Upper lobe of left lung (tissue), 6 donors: ENCODE measurements around the gene MORN1. TPM values are rescaled to one million over a fixed set of nuclear protein-coding genes. Genes with fewer than 3 reads are reported as not detected.

Experiments
- ATAC-seq, 2 donors: fragments of 200-7000 bp; cut with Tn5 transposase; one replicate each; pipeline ENCODE4 v1.9.1; 2022; ENCODE audit warnings: mild to moderate bottlenecking in 2 of 2, moderate library complexity in 2 of 2; ENCODE audit not compliant: low FRiP score in 2 of 2
- DNase-seq, 2 donors: peaks; one replicate each; pipeline ENCODE4 v3.0.0-alpha.2; 2019 to 2020
- H3K27ac ChIP-seq, 4 donors: fragments of 200-600 bp; sonication (generic); one replicate each; pipeline ENCODE4 v1.5.1; 2016 to 2019
- H3K27me3 ChIP-seq, 4 donors: fragments of 200-600 bp; sonication (generic); one replicate each; pipeline ENCODE4 v1.5.1; 2017 to 2019
- H3K36me3 ChIP-seq, 4 donors: fragments of 200-600 bp; sonication (generic); one replicate each; pipeline ENCODE4 v1.5.1; 2016 to 2019
- H3K4me1 ChIP-seq, 4 donors: fragments of 200-600 bp; sonication (generic); one replicate each; pipeline ENCODE4 v1.5.1; 2018 to 2019
- H3K4me3 ChIP-seq, 4 donors: fragments of 200-600 bp; sonication (generic); one replicate each; pipeline ENCODE4 v1.5.1; 2017 to 2019; ENCODE audit warnings: mild to moderate bottlenecking in 2 of 4, moderate library complexity in 1 of 4
- H3K9me3 ChIP-seq, 4 donors: fragments of 200-600 bp; sonication (generic); one replicate each; pipeline ENCODE4 v1.5.1; 2018 to 2019
- CTCF ChIP-seq, 6 experiments: fragments of 450-650 bp in 4 of 6; fragments of 200-600 bp in 2 of 6; sonication (generic) in 2 of 6; IDR thresholded peaks; one replicate each; pipeline ENCODE4 v1.5.1; 2016 to 2019; ENCODE audit warnings: antibody characterized with exemption in 6 of 6
- EP300 ChIP-seq, 4 donors: sonication (generic); formaldehyde crosslinking; IDR thresholded peaks; one replicate each; pipeline ENCODE4 v1.5.1; 2017; ENCODE audit warnings: antibody characterized with exemption in 4 of 4, control low read depth in 2 of 4
- POLR2A ChIP-seq, 4 donors: fragments of 450-650 bp; IDR thresholded peaks; one replicate each; pipeline ENCODE4 v1.5.1; 2016 to 2017; ENCODE audit warnings: antibody characterized with exemption in 4 of 4, mild to moderate bottlenecking in 2 of 4
- POLR2AphosphoS5 ChIP-seq, 2 donors: sonication (generic); formaldehyde crosslinking; IDR thresholded peaks; one replicate each; pipeline ENCODE4 v1.5.1; 2017; ENCODE audit warnings: antibody characterized with exemption in 2 of 2
- WGBS, 2 donors: methylation state at CpG; one replicate each; pipeline ENCODE4 v1.1.5; 2017 to 2018; 5-methylcytosine and 5-hydroxymethylcytosine counted together
- total RNA-seq, 6 donors: library from RNA; depleted of rRNA in 4 of 6; stranded (reverse); fragments of >200 nt in 4 of 6; gene quantifications; one replicate each; pipeline versions ENCODE4 v1.1.0 to v1.2.1, GENCODE V29; 2016 to 2021
- donor health status: DM: no; HTN: no; CAD: no; lungs with moderate emphysema.
- donor health status: DM: no; HTN: yes; CAD: no; lungs with severe emphysema.

Gene MORN1
- total RNA-seq, 6 donors from 2014 or later, result 8.5 to 23.4 (median 14.6) TPM

DNA sequence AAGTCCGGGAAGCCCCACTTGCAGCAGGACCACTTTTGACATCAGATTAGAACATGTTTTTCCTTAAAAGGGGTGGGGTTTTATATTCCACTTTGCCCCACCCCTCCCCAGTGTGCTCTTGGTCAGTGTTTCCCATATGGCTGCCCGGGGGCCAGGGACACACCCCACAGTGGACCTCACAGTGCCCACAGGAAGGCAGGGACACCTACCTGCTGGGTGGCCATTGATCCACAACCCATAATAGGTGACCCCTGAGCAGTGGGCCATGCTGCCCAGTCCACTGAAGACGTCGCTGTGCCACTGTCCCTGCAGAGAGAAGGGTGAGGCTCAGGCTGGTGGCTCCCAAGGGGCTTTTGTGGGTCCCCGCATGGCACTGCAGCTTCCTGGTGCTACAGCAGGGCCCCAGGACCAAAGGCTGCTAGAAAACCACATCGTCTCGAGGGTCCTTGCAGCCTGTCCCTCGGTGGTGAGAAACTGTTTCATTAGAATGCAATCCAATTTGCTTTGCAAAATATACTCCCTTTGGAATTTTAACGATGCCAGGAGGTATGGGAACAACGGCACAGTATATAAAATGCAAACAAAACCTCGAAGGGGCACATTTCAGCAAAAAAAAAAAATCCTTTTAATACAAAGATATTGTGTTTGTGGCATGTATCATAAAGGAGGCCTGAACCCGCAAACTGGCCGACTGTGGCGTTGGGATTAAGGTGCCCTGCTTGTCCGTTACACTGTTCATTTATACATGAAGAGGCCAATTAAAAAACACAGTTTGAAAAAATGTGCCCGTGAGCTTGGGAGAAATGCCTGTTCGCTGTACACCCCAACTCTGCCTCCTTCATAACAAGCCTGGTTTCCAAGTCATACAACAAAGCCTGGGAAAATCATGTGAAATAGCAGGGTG is 16.9 kb downstream of the MORN1 start:
- TF ChIP-seq POLR2AphosphoS5 (IDR thresholded peaks at IDR 0.05) (no peak), EP300 (IDR thresholded peaks at IDR 0.05) (no peak), CTCF (IDR thresholded peaks at IDR 0.05) (no peak), POLR2A (IDR thresholded peaks at IDR 0.05) (no peak)
- Histone ChIP-seq H3K36me3 (peaks cover 0 to 4% (median 0%) of the 10 kb centered on the region in 4 donors), H3K27me3 (no peaks in the 10 kb centered on the region), H3K4me3 (no peak overlapping the region), H3K4me1 (no peaks in the 10 kb centered on the region), H3K9me3 (no peaks in the 10 kb centered on the region), H3K27ac (no peak overlapping the region)
- WGBS, 2 donors, result 84 to 87% methylated on average over 16 to 17 of the region's 17 CpGs
- DNase-seq, result no peak
- ATAC-seq, result no peak

- ATAC-seq, result peak in 1 of 2 donors; percentile 2
- Histone ChIP-seq H3K27ac (no peak overlapping the region), H3K4me3 (no peak overlapping the region), H3K4me1 (no peaks in the 10 kb centered on the region), H3K9me3 (no peaks in the 10 kb centered on the region), H3K36me3 (peaks cover 0 to 4% (median 0%) of the 10 kb centered on the region in 4 donors), H3K27me3 (no peaks in the 10 kb centered on the region)
- WGBS, 2 donors, result 87 to 90% methylated on average over 3 to 20 of the region's 20 CpGs
- peak in 1 of 2 donors; percentile 77 for DNase-seq
- TF ChIP-seq EP300 (IDR thresholded peaks at IDR 0.05) (no peak), POLR2A (IDR thresholded peaks at IDR 0.05) (no peak), POLR2AphosphoS5 (IDR thresholded peaks at IDR 0.05) (no peak)
These were observed 17.7 kb downstream of the MORN1 start for GRCh38 chr1:2373551-2374251.

DNA sequence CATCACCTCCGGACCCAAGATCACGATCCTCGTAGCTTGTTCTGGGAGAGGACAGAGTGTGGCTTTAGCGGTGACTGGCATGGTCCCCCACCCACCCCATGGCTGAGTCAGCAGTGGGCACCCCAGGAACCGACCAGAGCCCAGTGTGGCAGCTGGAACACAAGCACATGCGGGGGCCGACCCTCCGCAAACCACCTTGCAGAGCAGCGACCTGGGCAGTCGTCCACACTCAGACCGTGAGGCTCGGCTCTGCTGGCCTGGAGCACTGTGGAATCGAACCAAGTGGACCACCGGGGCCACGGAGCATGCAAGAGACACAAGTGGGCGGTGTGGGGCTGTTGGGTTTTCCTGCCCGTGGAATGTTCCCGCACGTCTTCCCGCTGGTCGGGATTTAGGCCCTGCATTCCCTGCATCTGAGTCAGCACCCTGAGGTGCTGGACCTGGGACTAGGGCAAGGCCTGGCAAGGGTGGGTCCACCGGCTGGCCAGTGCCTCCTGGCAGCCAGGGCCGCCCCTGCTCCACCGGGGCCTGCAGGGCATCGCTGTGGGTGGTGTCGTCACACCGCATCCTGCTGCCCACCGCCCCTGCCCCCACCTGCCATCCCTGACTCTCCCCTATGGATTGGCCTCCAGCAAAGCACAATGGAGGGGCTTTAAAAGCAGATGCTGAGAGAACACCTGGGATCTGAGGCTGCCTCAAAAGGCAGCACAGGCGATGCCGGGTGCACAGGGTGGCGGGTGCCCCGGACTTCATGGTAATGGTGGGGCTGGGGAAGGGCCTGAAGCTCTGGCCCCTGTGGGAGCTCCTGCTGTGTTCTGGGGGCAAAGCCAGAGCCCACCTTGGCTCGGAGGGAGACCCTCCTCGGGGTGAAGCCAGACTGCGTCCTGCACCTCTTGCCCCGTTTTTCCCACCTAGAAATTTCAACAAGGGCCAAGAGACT is 18.5 kb downstream of the MORN1 start:
- H3K4me1 ChIP-seq, result no peaks in the 10 kb centered on the region
- TF ChIP-seq CTCF (IDR thresholded peaks at IDR 0.05), result no peak
- no peak for TF ChIP-seq POLR2A (IDR thresholded peaks at IDR 0.05)
- no peak for TF ChIP-seq POLR2AphosphoS5 (IDR thresholded peaks at IDR 0.05)
- no peak for TF ChIP-seq EP300 (IDR thresholded peaks at IDR 0.05)
- ATAC-seq (peak in 1 of 2 donors; percentile 9), DNase-seq (peak in 1 of 2 donors; percentile 71)
- no peaks in the 10 kb centered on the region for H3K27me3 ChIP-seq
- H3K36me3 ChIP-seq, result peaks cover 0 to 4% (median 0%) of the 10 kb centered on the region in 4 donors
- no peak overlapping the region for H3K27ac ChIP-seq
- no peak overlapping the region for H3K4me3 ChIP-seq
- no peaks in the 10 kb centered on the region for H3K9me3 ChIP-seq
- 92 to 96% methylated on average over 34 to 35 of the region's 36 CpGs for WGBS, 2 donors

DNA sequence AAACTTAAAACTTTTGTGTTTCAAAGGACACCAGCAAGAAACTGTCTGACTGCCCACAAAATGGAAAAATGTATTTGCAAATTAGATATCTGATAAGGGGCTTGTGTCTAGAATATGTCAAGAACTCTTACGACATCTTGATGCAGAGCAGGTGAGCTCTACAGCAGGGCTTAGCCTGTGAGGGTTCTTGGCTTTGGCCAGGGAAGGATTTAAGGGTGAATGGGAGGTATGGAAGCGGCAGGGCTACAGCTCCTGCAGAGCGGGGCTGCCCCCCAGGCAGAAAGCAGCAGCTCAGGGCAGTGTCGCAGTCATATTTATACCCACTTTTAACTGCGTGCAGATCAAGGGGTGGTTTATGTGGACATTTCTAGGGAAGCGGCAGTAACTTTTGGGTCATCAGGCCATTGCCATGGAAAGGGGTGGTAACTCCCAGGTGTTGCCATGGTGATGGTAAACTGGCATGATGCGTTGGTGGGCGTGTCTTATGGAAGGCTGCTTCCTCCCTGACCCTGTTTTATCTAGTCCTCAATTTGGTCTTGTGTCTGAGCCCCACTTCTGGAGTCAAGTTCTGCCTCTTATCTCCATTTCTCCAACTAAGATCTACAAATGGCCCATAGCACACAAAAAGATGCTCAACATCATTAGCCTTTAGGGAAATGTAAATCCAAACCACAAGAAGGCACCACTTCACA is 23.2 kb downstream of the MORN1 start:
- no peak for TF ChIP-seq POLR2AphosphoS5 (IDR thresholded peaks at IDR 0.05)
- no peak for TF ChIP-seq EP300 (IDR thresholded peaks at IDR 0.05)
- no peak for TF ChIP-seq POLR2A (IDR thresholded peaks at IDR 0.05)
- TF ChIP-seq CTCF (IDR thresholded peaks at IDR 0.05), result no peak
- H3K27me3 ChIP-seq, result no peaks in the 10 kb centered on the region
- no peaks in the 10 kb centered on the region for H3K9me3 ChIP-seq
- ATAC-seq (no peak), DNase-seq (no peak)
- whole genome bisulfite sequencing, 2 donors, result 91 to 95% methylated on average over 8 of the region's 8 CpGs
- H3K4me1 ChIP-seq, result no peaks in the 10 kb centered on the region
- H3K36me3 ChIP-seq, result peaks cover 0 to 4% (median 0%) of the 10 kb centered on the region in 4 donors
- H3K4me3 ChIP-seq, result no peak overlapping the region
- H3K27ac ChIP-seq, result no peak overlapping the region
